K562 (cell line): ENCODE results near the gene KLF2. TPM values are rescaled to one million over a fixed set of nuclear protein-coding genes. Genes with fewer than 3 reads are reported as not detected.

Experiments used
- ATAC-seq: fragments of 200-7000 bp; cut with Tn5 transposase; 3 replicates; pipeline ENCODE4 v1.9.1; 2020; ENCODE audit warnings: moderate library complexity
- BruUV-seq: library from RNA; stranded (reverse); fragments of 400-500 nt; replicated peaks from 2 replicates; lab custom pipeline; 2021; lab: Mats Ljungman, UMichigan
- CTCF ChIA-PET: fragments of 300-600 bp; formaldehyde crosslinking; extraction: SDS; loops from one replicate; lab custom pipeline; 2021; ENCODE audit warnings: low intra/inter-chr PET ratio; lab: Yijun Ruan, JAX
- POLR2A ChIA-PET: fragments of 300-600, 350-650 bp; sonication (Branson Sonifier 250); formaldehyde crosslinking; extraction: SDS; loops from one replicate; lab custom pipeline; 2021; ENCODE audit warnings: antibody characterized with exemption, inconsistent platforms; lab: Yijun Ruan, JAX
- DNase-seq, 4 experiments: peaks; one replicate each; pipeline versions ENCODE4 v3.0.0 to v3.0.0-alpha.2; 2011 to 2018; ENCODE audit warnings: low spot score in 3 of 4, mixed read lengths in 3 of 4; ENCODE audit errors: extremely low read depth in 1 of 4
- FAIRE-seq: peaks from 2 replicates; lab custom pipeline; 2011; peaks lifted over from hg19 to GRCh38; lab: Jason Lieb, UNC
- H2AFZ ChIP-seq: 2 replicates; pipeline ENCODE4 v1.6.0; 2011; ENCODE audit warnings: low read depth, low read length, control low read depth, inconsistent platforms
- H3K27ac ChIP-seq: fragments of 200-600 bp; 3 replicates; pipeline ENCODE4 v1.8.0; 2011; ENCODE audit warnings: low read depth, mild to moderate bottlenecking, control low read depth, inconsistent platforms, low read length, moderate library complexity, mixed read lengths; ENCODE audit errors: extremely low read depth
- H3K27me3 ChIP-seq, 2 experiments: fragments of 300-600 bp in 1 of 2; 2 replicates in 1 of 2; 3 replicates in 1 of 2; pipeline versions ENCODE4 v1.6.0 to v1.8.0; 2011; ENCODE audit warnings: inconsistent platforms in 2 of 2, low read length in 2 of 2, mild to moderate bottlenecking in 1 of 2, mixed read lengths in 1 of 2, moderate library complexity in 1 of 2; ENCODE audit not compliant: control insufficient read depth in 2 of 2, insufficient read depth in 2 of 2
- H3K36me3 ChIP-seq: fragments of 300-600 bp; 3 replicates; pipeline ENCODE4 v1.8.0; 2011; ENCODE audit warnings: mild to moderate bottlenecking, low read length, inconsistent platforms; ENCODE audit not compliant: control insufficient read depth, insufficient read depth
- H3K4me1 ChIP-seq, 2 experiments: fragments of 200-600 bp in 1 of 2; replicated peaks in 1 of 2; 2 replicates in 1 of 2; 3 replicates in 1 of 2; pipeline versions ENCODE4 v1.5.1 to v1.8.0; 2011; ENCODE audit warnings: inconsistent platforms in 2 of 2, low read length in 2 of 2, mild to moderate bottlenecking in 1 of 2, mixed read lengths in 1 of 2, moderate library complexity in 1 of 2; ENCODE audit not compliant: control insufficient read depth in 2 of 2, insufficient read depth in 2 of 2
- H3K4me2 ChIP-seq: 2 replicates; pipeline ENCODE4 v1.6.1; 2011; ENCODE audit warnings: low read length, control low read depth, inconsistent platforms, mixed read lengths; ENCODE audit not compliant: insufficient read depth
- H3K4me3 ChIP-seq: fragments of 200-600 bp; sonication (generic), shearing (Covaris generic); 2 replicates; pipeline ENCODE4 v1.5.1; 2016; ENCODE audit warnings: control low read depth, inconsistent platforms
- H3K79me2 ChIP-seq: fragments of 200-600 bp; 3 replicates; pipeline ENCODE4 v1.8.0; 2011; ENCODE audit warnings: low read length, inconsistent platforms; ENCODE audit not compliant: control insufficient read depth, insufficient read depth
- H3K9ac ChIP-seq, 2 experiments: 2 replicates each; pipeline versions ENCODE4 v1.6.0 to v1.6.1; 2011; ENCODE audit warnings: low read depth in 2 of 2, low read length in 2 of 2, control low read depth in 1 of 2, inconsistent platforms in 1 of 2, mild to moderate bottlenecking in 1 of 2, mixed read lengths in 1 of 2; ENCODE audit not compliant: insufficient read depth in 1 of 2
- H3K9me1 ChIP-seq: one replicate; pipeline ENCODE4 v1.6.0; 2011; ENCODE audit warnings: inconsistent platforms, mild to moderate bottlenecking, low read length, moderate library complexity; ENCODE audit not compliant: control insufficient read depth, insufficient read depth
- H3K9me3 ChIP-seq: replicated peaks from 2 replicates; pipeline ENCODE4 v1.5.1; 2011; ENCODE audit warnings: low read depth, low read length, inconsistent platforms; ENCODE audit not compliant: control insufficient read depth, insufficient read depth
- H4K20me1 ChIP-seq: replicated peaks from 2 replicates; pipeline ENCODE4 v1.6.1; 2011; ENCODE audit warnings: low read length, inconsistent platforms, mixed read lengths; ENCODE audit not compliant: control insufficient read depth, insufficient read depth
- BHLHE40 ChIP-seq: IDR thresholded peaks from 2 replicates; pipeline ENCODE4 v1.6.1; 2011; ENCODE audit warnings: low read length, improper control_type of control experiment
- POLR2AphosphoS5 ChIP-seq: IDR thresholded peaks from 2 replicates; pipeline ENCODE4 v1.6.1; 2011; ENCODE audit warnings: mild to moderate bottlenecking, low read depth, low read length, moderate library complexity; ENCODE audit not compliant: control insufficient read depth, insufficient read depth
- WGBS: fragments of 100-300 bp; shearing (Covaris generic); methylation state at CpG from one replicate; pipeline ENCODE4 v1.1.6; 2016; ENCODE audit warnings: low coverage, mixed read lengths; ENCODE audit not compliant: insufficient coverage; ENCODE audit errors: missing lambda C conversion rate; 5-methylcytosine and 5-hydroxymethylcytosine counted together
- in situ Hi-C: fragments of 300-500 bp; cut with MboI; formaldehyde crosslinking; loops from 4 replicates; pipeline ENCODE4 v1.15.0; 2018; ENCODE audit warnings: inconsistent platforms, mixed read lengths
- intact Hi-C: fragments of 100-400 bp; cut with micrococcal nuclease; formaldehyde crosslinking; loops from 2 replicates; pipeline ENCODE4 v1.14.2; 2022
- polyA plus RNA-seq, 8 experiments: library from polyadenylated mRNA; depleted of rRNA in 4 of 8; stranded (reverse) in 5 of 8; unstranded in 3 of 8; fragments of >200 nt; fragmentation: Nextera tagmentation in 2 of 8; fragmentation: Illumina TruSeq in 1 of 8; extraction: Ambion mirVana in 2 of 8; extraction: Trizol in 1 of 8; gene quantifications; 2 replicates each; pipeline versions ENCODE4 v1.2.1 to v1.2.3, GENCODE V29; 2011 to 2014; ENCODE audit warnings: inconsistent platforms in 1 of 8, missing spikeins in 1 of 8
- total RNA-seq, 7 experiments: library from RNA; depleted of rRNA in 6 of 7; stranded (reverse); fragments of >200 nt in 6 of 7; fragmentation: Illumina TruSeq in 2 of 7; extraction: Trizol in 2 of 7; gene quantifications; 2 replicates each; pipeline versions ENCODE4 v1.2.1 to v1.2.3, GENCODE V29; 2011 to 2021; ENCODE audit warnings: low replicate concordance in 1 of 7
- TF ChIP-seq, protein P1 (sequence below): sonication (generic); formaldehyde crosslinking; IDR thresholded peaks from 2 replicates; pipeline ENCODE4 v1.8.1; 2023; ENCODE audit warnings: mild to moderate bottlenecking, missing genetic modification reagents

Gene KLF2
- total and polyA plus RNA-seq, 9 of the 15 experiments (the other 6 are each of a cell fraction or from before 2014, with no cell fraction given) = 0.07 to 0.71 TPM; not detected in 7

DNA sequence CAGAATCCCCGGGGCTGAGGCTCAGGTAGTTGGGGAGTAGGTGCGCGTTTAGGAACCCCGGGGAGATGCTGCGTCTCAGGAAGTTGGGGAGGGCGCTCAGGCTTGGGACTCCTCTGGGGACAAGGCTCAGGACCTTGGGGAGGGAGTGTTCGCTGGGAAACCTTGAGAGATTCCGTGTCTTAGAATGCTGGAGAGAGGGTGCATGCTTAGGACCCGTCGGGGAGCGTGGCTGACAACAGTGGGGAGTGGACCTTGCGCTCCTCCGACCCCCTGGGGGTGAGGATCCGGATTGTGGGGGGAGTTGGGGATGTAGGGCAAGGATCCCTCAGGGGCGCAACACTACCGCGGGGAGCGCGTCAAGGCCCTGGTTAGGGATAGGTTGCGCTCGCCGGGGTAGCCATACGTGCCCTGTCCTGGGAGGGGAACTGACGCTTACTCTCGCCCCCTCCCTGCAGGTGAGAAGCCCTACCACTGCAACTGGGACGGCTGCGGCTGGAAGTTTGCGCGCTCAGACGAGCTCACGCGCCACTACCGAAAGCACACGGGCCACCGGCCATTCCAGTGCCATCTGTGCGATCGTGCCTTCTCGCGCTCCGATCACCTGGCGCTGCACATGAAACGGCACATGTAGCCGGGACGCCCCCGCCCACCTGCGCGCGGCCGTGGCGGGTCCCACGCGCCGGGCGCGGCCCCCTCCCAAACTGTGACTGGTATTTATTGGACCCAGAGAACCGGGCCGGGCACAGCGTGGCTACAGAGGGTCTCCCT lies 2.0 kb downstream of the KLF2 start:
- no peak for ATAC-seq
- DNase-seq = no peak
- Histone ChIP-seq H3K27ac (no peak overlapping the region), H3K4me1 (peaks cover 8 to 35% of the 10 kb centered on the region in 2 experiments), H3K9ac (no peak overlapping the region), H4K20me1 (0 out of 2 replicates have a peak, but pooled peaks cover 4% of the 10 kb centered on the region), H3K9me1 (no peaks in the 10 kb centered on the region), H3K9me3 (no peaks in the 10 kb centered on the region), H3K4me2 (no peak overlapping the region), H3K4me3 (no peak overlapping the region), H3K27me3 (peaks cover 12 to 36% of the 10 kb centered on the region in 2 experiments; a peak in 3 of 5 replicates), H2AFZ (no peak overlapping the region), H3K36me3 (no peaks in the 10 kb centered on the region), H3K79me2 (no peaks in the 10 kb centered on the region)
- TF ChIP-seq BHLHE40 (no peak), POLR2AphosphoS5 (no peak)
- TF ChIP-seq, protein P1, sequence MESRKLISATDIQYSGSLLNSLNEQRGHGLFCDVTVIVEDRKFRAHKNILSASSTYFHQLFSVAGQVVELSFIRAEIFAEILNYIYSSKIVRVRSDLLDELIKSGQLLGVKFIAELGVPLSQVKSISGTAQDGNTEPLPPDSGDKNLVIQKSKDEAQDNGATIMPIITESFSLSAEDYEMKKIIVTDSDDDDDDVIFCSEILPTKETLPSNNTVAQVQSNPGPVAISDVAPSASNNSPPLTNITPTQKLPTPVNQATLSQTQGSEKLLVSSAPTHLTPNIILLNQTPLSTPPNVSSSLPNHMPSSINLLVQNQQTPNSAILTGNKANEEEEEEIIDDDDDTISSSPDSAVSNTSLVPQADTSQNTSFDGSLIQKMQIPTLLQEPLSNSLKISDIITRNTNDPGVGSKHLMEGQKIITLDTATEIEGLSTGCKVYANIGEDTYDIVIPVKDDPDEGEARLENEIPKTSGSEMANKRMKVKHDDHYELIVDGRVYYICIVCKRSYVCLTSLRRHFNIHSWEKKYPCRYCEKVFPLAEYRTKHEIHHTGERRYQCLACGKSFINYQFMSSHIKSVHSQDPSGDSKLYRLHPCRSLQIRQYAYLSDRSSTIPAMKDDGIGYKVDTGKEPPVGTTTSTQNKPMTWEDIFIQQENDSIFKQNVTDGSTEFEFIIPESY = peak; percentile 66; the same call in 1 of the 2 replicates
- WGBS = 73% methylated on average over 43 of the region's 58 CpGs
- no peak for FAIRE-seq
- in situ Hi-C loops (no loop called here), intact Hi-C loops (loop anchor here (5.0 kb wide), 1 partner anchor 79 kb away; no protein-coding TSS in a partner anchor)
- POLR2A ChIA-PET = no interaction called here
- no TSS peak for BruUV-seq
- CTCF ChIA-PET = no interaction called here
